ENCODE measurements around the gene SMARCAL1. TPM values are rescaled to one million over a fixed set of nuclear protein-coding genes. Genes with fewer than 3 reads are reported as not detected.
"Not testable (repeated sequence)": the region's sequence is repeated elsewhere in the genome, so short reads cannot be mapped to it uniquely, and the experiment has no call there.

SMARCAL1 gene
- total and polyA plus RNA-seq, 9 donors, result 9.0 to 22.7 (median 20.3) TPM

- Histone ChIP-seq H3K27me3 (ENCODE audit: control insufficient read depth, insufficient read depth, low read length) (peaks cover 27% of the 10 kb centered on the region), H3K36me3 (ENCODE audit: control insufficient read depth, insufficient read depth, low read length) (no peaks in the 10 kb centered on the region), H3K4me3 (ENCODE audit: low read length) (no peak overlapping the region), H3K4me1 (ENCODE audit: control insufficient read depth, insufficient read depth, low read length) (peaks cover 10% of the 10 kb centered on the region), H3K27ac (ENCODE audit: low read length) (no peak overlapping the region), H3K9me3 (replicated peaks; ENCODE audit: control insufficient read depth, low read depth, low read length) (no peaks in the 10 kb centered on the region)
- no CpG with 5 or more reads among the region's 6 CpGs for WGBS (ENCODE audit: insufficient coverage)
- DNase-seq, result no peak
These were observed 39.5 kb upstream of the SMARCAL1 start for GRCh38 chr2:216372761-216373291.

GRCh38 chr2:216373896-216374295, 38.4 kb upstream of the SMARCAL1 start:
- H3K27me3 ChIP-seq (ENCODE audit: control insufficient read depth, insufficient read depth, low read length), result peaks cover 27% of the 10 kb centered on the region
- H3K36me3 ChIP-seq (ENCODE audit: control insufficient read depth, insufficient read depth, low read length), result no peaks in the 10 kb centered on the region
- peaks cover 10% of the 10 kb centered on the region for H3K4me1 ChIP-seq (ENCODE audit: control insufficient read depth, insufficient read depth, low read length)
- no peak overlapping the region for H3K4me3 ChIP-seq (ENCODE audit: low read length)
- H3K27ac ChIP-seq (ENCODE audit: low read length), result no peak overlapping the region
- no peak for DNase-seq
- H3K9me3 ChIP-seq (replicated peaks; ENCODE audit: control insufficient read depth, low read depth, low read length), result no peaks in the 10 kb centered on the region

GRCh38 chr2:216375286-216375685, 37.0 kb upstream of the SMARCAL1 start:
- peaks cover 10% of the 10 kb centered on the region for H3K4me1 ChIP-seq (ENCODE audit: control insufficient read depth, insufficient read depth, low read length)
- no peaks in the 10 kb centered on the region for H3K36me3 ChIP-seq (ENCODE audit: control insufficient read depth, insufficient read depth, low read length)
- no peak overlapping the region for H3K4me3 ChIP-seq (ENCODE audit: low read length)
- no CpG with 5 or more reads among the region's 1 CpG for WGBS (ENCODE audit: insufficient coverage)
- no peak overlapping the region for H3K27ac ChIP-seq (ENCODE audit: low read length)
- H3K9me3 ChIP-seq (replicated peaks; ENCODE audit: control insufficient read depth, low read depth, low read length), result no peaks in the 10 kb centered on the region
- H3K27me3 ChIP-seq (ENCODE audit: control insufficient read depth, insufficient read depth, low read length), result peaks cover 20% of the 10 kb centered on the region
- no peak for DNase-seq

GRCh38 chr2:216379977-216380376, 32.3 kb upstream of the SMARCAL1 start:
- WGBS (ENCODE audit: insufficient coverage), result 71% methylated on average over 1 of the region's 5 CpGs
- no peaks in the 10 kb centered on the region for H3K9me3 ChIP-seq (replicated peaks; ENCODE audit: control insufficient read depth, low read depth, low read length)
- H3K4me1 ChIP-seq (ENCODE audit: control insufficient read depth, insufficient read depth, low read length), result no peaks in the 10 kb centered on the region
- H3K4me3 ChIP-seq (ENCODE audit: low read length), result no peak overlapping the region
- no peak for DNase-seq
- H3K27ac ChIP-seq (ENCODE audit: low read length), result no peak overlapping the region
- H3K27me3 ChIP-seq (ENCODE audit: control insufficient read depth, insufficient read depth, low read length), result no peaks in the 10 kb centered on the region
- no peaks in the 10 kb centered on the region for H3K36me3 ChIP-seq (ENCODE audit: control insufficient read depth, insufficient read depth, low read length)

- H3K9me3 ChIP-seq (replicated peaks; ENCODE audit: control insufficient read depth, low read depth, low read length); H3K4me3 ChIP-seq (ENCODE audit: low read length); H3K4me1 ChIP-seq (ENCODE audit: control insufficient read depth, insufficient read depth, low read length); H3K27me3 ChIP-seq (ENCODE audit: control insufficient read depth, insufficient read depth, low read length); H3K27ac ChIP-seq (ENCODE audit: low read length); DNase-seq; H3K36me3 ChIP-seq (ENCODE audit: control insufficient read depth, insufficient read depth, low read length): not testable (repeated sequence)
- 40% methylated on average over 1 of the region's 2 CpGs for WGBS (ENCODE audit: insufficient coverage)
These were observed 27.9 kb upstream of the SMARCAL1 start for GRCh38 chr2:216384409-216384808.

GRCh38 chr2:216385478-216385877, 26.8 kb upstream of the SMARCAL1 start:
- H3K36me3 ChIP-seq (ENCODE audit: control insufficient read depth, insufficient read depth, low read length), result no peaks in the 10 kb centered on the region
- WGBS (ENCODE audit: insufficient coverage), result 67% methylated on average over 1 of the region's 2 CpGs
- no peaks in the 10 kb centered on the region for H3K4me1 ChIP-seq (ENCODE audit: control insufficient read depth, insufficient read depth, low read length)
- no peak for DNase-seq
- peaks cover 2% of the 10 kb centered on the region for H3K9me3 ChIP-seq (replicated peaks; ENCODE audit: control insufficient read depth, low read depth, low read length)
- no peaks in the 10 kb centered on the region for H3K27me3 ChIP-seq (ENCODE audit: control insufficient read depth, insufficient read depth, low read length)
- H3K4me3 ChIP-seq (ENCODE audit: low read length), result no peak overlapping the region
- H3K27ac ChIP-seq (ENCODE audit: low read length), result no peak overlapping the region

- Histone ChIP-seq H3K4me3 (ENCODE audit: low read length) (no peak overlapping the region), H3K27me3 (ENCODE audit: control insufficient read depth, insufficient read depth, low read length) (no peaks in the 10 kb centered on the region), H3K36me3 (ENCODE audit: control insufficient read depth, insufficient read depth, low read length) (no peaks in the 10 kb centered on the region), H3K4me1 (ENCODE audit: control insufficient read depth, insufficient read depth, low read length) (no peaks in the 10 kb centered on the region), H3K9me3 (replicated peaks; ENCODE audit: control insufficient read depth, low read depth, low read length) (peaks cover 2% of the 10 kb centered on the region), H3K27ac (ENCODE audit: low read length) (no peak overlapping the region)
- no peak for DNase-seq
- 83% methylated on average over 2 of the region's 2 CpGs for WGBS (ENCODE audit: insufficient coverage)
These were observed 25.0 kb upstream of the SMARCAL1 start for GRCh38 chr2:216387262-216387661.

- no peak for DNase-seq
- no peaks in the 10 kb centered on the region for H3K4me1 ChIP-seq (ENCODE audit: control insufficient read depth, insufficient read depth, low read length)
- H3K27me3 ChIP-seq (ENCODE audit: control insufficient read depth, insufficient read depth, low read length), result no peaks in the 10 kb centered on the region
- H3K9me3 ChIP-seq (replicated peaks; ENCODE audit: control insufficient read depth, low read depth, low read length), result peaks cover 2% of the 10 kb centered on the region
- H3K4me3 ChIP-seq (ENCODE audit: low read length), result no peak overlapping the region
- H3K36me3 ChIP-seq (ENCODE audit: control insufficient read depth, insufficient read depth, low read length), result no peaks in the 10 kb centered on the region
- WGBS (ENCODE audit: insufficient coverage), result 80% methylated on average over 1 of the region's 5 CpGs
- H3K27ac ChIP-seq (ENCODE audit: low read length), result no peak overlapping the region
These were observed 24.0 kb upstream of the SMARCAL1 start for GRCh38 chr2:216388046-216388884.

GRCh38 chr2:216389570-216389969, 22.7 kb upstream of the SMARCAL1 start:
- peak; percentile 25 for DNase-seq
- H3K27ac ChIP-seq (ENCODE audit: low read length), result no peak overlapping the region
- no CpG with 5 or more reads among the region's 1 CpG for WGBS (ENCODE audit: insufficient coverage)
- H3K9me3 ChIP-seq (replicated peaks; ENCODE audit: control insufficient read depth, low read depth, low read length), result peaks cover 2% of the 10 kb centered on the region
- no peaks in the 10 kb centered on the region for H3K27me3 ChIP-seq (ENCODE audit: control insufficient read depth, insufficient read depth, low read length)
- H3K4me1 ChIP-seq (ENCODE audit: control insufficient read depth, insufficient read depth, low read length), result no peaks in the 10 kb centered on the region
- H3K4me3 ChIP-seq (ENCODE audit: low read length), result no peak overlapping the region
- no peaks in the 10 kb centered on the region for H3K36me3 ChIP-seq (ENCODE audit: control insufficient read depth, insufficient read depth, low read length)

GRCh38 chr2:216391401-216391800, 20.9 kb upstream of the SMARCAL1 start:
- no peaks in the 10 kb centered on the region for H3K36me3 ChIP-seq (ENCODE audit: control insufficient read depth, insufficient read depth, low read length)
- WGBS (ENCODE audit: insufficient coverage), result 100% methylated on average over 1 of the region's 6 CpGs
- H3K4me3 ChIP-seq (ENCODE audit: low read length), result no peak overlapping the region

More at GRCh38 chr2:216391401-216391800, 20.9 kb upstream of the SMARCAL1 start:
- Histone ChIP-seq H3K27ac (ENCODE audit: low read length) (no peak overlapping the region), H3K9me3 (replicated peaks; ENCODE audit: control insufficient read depth, low read depth, low read length) (peaks cover 2% of the 10 kb centered on the region), H3K27me3 (ENCODE audit: control insufficient read depth, insufficient read depth, low read length) (no peaks in the 10 kb centered on the region), H3K4me1 (ENCODE audit: control insufficient read depth, insufficient read depth, low read length) (no peaks in the 10 kb centered on the region)
- DNase-seq, result no peak
